ENCODE data around the gene PCGF5. TPM values are rescaled to one million over a fixed set of nuclear protein-coding genes. Genes with fewer than 3 reads are reported as not detected.
"Not testable (repeated sequence)": the region's sequence is repeated elsewhere in the genome, so short reads cannot be mapped to it uniquely, and the experiment has no call there.

PCGF5 gene
- polyA plus RNA-seq, 1 of the 3 experiments (the other 2 are of a cell fraction) = 14.5 TPM

DNA sequence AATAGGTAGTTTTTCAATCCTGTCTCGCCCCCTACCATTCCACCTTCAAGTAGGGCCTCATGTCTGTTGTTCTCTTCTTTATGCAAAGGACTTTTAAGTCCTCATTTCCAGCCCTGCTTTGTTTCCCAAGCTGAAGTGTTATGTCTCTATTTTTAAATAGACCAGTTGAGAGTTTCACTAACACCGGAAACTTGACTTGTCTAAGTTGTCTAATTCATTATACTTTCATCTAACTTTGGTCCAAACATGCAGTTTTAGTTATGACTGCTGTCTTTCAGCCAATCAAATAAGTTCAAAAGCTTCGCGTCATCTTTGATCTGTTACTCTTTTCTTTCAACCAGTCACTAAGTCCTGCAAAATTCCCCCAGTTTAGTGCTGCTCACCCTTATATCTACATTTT, 32.8 kb downstream of the PCGF5 start:
- no peak for TF ChIP-seq EZH2phosphoT487 (IDR thresholded peaks at IDR 0.05; ENCODE audit: borderline replicate concordance, low read depth)
- no peak for TF ChIP-seq RFX5 (IDR thresholded peaks at IDR 0.05; ENCODE audit: low read length)
- TF ChIP-seq, protein P1, sequence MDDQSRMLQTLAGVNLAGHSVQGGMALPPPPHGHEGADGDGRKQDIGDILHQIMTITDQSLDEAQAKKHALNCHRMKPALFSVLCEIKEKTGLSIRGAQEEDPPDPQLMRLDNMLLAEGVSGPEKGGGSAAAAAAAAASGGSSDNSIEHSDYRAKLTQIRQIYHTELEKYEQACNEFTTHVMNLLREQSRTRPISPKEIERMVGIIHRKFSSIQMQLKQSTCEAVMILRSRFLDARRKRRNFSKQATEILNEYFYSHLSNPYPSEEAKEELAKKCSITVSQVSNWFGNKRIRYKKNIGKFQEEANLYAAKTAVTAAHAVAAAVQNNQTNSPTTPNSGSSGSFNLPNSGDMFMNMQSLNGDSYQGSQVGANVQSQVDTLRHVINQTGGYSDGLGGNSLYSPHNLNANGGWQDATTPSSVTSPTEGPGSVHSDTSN (IDR thresholded peaks at IDR 0.05) = no peak
- TF ChIP-seq CHD2 (IDR thresholded peaks at IDR 0.05; ENCODE audit: low read length, partially characterized antibody) = no peak
- TF ChIP-seq, protein P2, sequence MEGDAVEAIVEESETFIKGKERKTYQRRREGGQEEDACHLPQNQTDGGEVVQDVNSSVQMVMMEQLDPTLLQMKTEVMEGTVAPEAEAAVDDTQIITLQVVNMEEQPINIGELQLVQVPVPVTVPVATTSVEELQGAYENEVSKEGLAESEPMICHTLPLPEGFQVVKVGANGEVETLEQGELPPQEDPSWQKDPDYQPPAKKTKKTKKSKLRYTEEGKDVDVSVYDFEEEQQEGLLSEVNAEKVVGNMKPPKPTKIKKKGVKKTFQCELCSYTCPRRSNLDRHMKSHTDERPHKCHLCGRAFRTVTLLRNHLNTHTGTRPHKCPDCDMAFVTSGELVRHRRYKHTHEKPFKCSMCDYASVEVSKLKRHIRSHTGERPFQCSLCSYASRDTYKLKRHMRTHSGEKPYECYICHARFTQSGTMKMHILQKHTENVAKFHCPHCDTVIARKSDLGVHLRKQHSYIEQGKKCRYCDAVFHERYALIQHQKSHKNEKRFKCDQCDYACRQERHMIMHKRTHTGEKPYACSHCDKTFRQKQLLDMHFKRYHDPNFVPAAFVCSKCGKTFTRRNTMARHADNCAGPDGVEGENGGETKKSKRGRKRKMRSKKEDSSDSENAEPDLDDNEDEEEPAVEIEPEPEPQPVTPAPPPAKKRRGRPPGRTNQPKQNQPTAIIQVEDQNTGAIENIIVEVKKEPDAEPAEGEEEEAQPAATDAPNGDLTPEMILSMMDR (IDR thresholded peaks at IDR 0.05) = no peak
- no peak for TF ChIP-seq SIN3A (IDR thresholded peaks at IDR 0.05; ENCODE audit: borderline replicate concordance, low read depth, low read length)
- TF ChIP-seq MEF2A (IDR thresholded peaks at IDR 0.05; ENCODE audit: borderline replicate concordance, low read depth) = no peak
- TF ChIP-seq NRF1 (IDR thresholded peaks at IDR 0.05; ENCODE audit: low read depth, low read length) = no peak
- no peak for TF ChIP-seq FOXJ3 (CRISPR knock-in tag; IDR thresholded peaks at IDR 0.05)
- TF ChIP-seq RXRA (IDR thresholded peaks at IDR 0.05; ENCODE audit: borderline replicate concordance, low read depth) = no peak
- no peak for TF ChIP-seq TCF12 (IDR thresholded peaks at IDR 0.05)
- peaks cover 3 to 9% of the 10 kb centered on the region in 2 experiments; a peak in 2 of 4 replicates for H3K4me1 ChIP-seq (ENCODE audit: control insufficient read depth in 1 of 2, insufficient read depth in 2 of 2, low read depth in 1 of 2, low read length in 1 of 2)
- H3K9me3 ChIP-seq = no peaks in the 10 kb centered on the region; the same call in 1 of the 2 replicates
- ChIA-PET CTCF (interaction anchor here (1.8 to 6.6 kb wide), 7 partner anchors 163 to 381 kb away, joined by 5 to 124 read pairs (median 9); partner anchors contain the start of gene RPP30), POLR2A (no interaction called here)
- no peak overlapping the region for H3K27ac ChIP-seq (ENCODE audit: low read depth in 2 of 2, low read length in 1 of 2)
- no peaks in the 10 kb centered on the region for H3K27me3 ChIP-seq (ENCODE audit: insufficient read depth)
- 95% methylated on average over 4 of the region's 4 CpGs for WGBS (ENCODE audit: low lambda C conversion rate)
- no peak for DNase-seq
- H3F3A ChIP-seq (replicated peaks; ENCODE audit: insufficient read depth) = no peaks in the 10 kb centered on the region
- peaks cover 46 to 73% of the 10 kb centered on the region in 2 experiments for H3K36me3 ChIP-seq (replicated peaks in 1 of 2; ENCODE audit: control insufficient read depth in 1 of 2, insufficient read depth in 2 of 2, low read length in 1 of 2)
- H3K9ac ChIP-seq = no peak overlapping the region
- no peaks in the 10 kb centered on the region for H3K9me2 ChIP-seq
- no peak overlapping the region for H3K4me2 ChIP-seq
- no peak overlapping the region for H3K4me3 ChIP-seq (ENCODE audit: low read depth in 2 of 2, low read length in 1 of 2)
- no peaks in the 10 kb centered on the region for H4K20me1 ChIP-seq (ENCODE audit: insufficient read depth)
- H3K79me2 ChIP-seq (ENCODE audit: insufficient read depth) = no peaks in the 10 kb centered on the region
- H2AFZ ChIP-seq (ENCODE audit: low read depth) = no peak overlapping the region

DNA sequence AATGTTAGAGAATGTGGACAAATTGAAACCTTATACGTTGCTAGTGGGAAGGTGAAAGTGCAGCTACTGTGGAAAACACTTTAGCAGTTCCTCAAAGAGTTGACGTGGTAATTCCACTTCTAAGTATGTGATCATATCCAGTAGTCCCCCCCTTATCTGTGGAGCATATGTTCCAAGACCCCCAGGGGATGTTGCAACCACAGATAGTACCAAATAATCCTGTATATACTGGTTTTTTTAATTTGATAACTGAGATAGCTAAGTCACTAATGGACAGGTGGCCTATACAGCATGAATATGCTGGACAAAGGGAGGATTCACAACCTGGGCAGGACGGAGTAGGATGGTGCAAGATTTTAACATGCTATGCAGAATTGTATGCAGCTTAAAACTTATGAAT, 36.8 kb downstream of the PCGF5 start:
- 91% methylated on average over 3 of the region's 3 CpGs for WGBS (ENCODE audit: low lambda C conversion rate)
- Histone ChIP-seq H4K20me1 (ENCODE audit: insufficient read depth) (no peaks in the 10 kb centered on the region), H3K4me2 (no peak overlapping the region), H3K27me3 (ENCODE audit: insufficient read depth) (no peaks in the 10 kb centered on the region), H3K9ac (no peak overlapping the region), H3K4me1 (ENCODE audit: control insufficient read depth in 1 of 2, insufficient read depth in 2 of 2, low read depth in 1 of 2, low read length in 1 of 2) (no peaks in the 10 kb centered on the region; a peak in 1 of 4 replicates), H3K9me3 (no peaks in the 10 kb centered on the region; the same call in 1 of the 2 replicates), H3F3A (replicated peaks; ENCODE audit: insufficient read depth) (no peaks in the 10 kb centered on the region), H3K36me3 (replicated peaks in 1 of 2; ENCODE audit: control insufficient read depth in 1 of 2, insufficient read depth in 2 of 2, low read length in 1 of 2) (peaks cover 39 to 66% of the 10 kb centered on the region in 2 experiments), H3K9me2 (no peaks in the 10 kb centered on the region), H2AFZ (ENCODE audit: low read depth) (no peak overlapping the region), H3K79me2 (ENCODE audit: insufficient read depth) (no peaks in the 10 kb centered on the region), H3K27ac (ENCODE audit: low read depth in 2 of 2, low read length in 1 of 2) (no peak overlapping the region), H3K4me3 (ENCODE audit: low read depth in 2 of 2, low read length in 1 of 2) (no peak overlapping the region)
- ChIA-PET CTCF (interaction anchor here (0.9 to 4.0 kb wide), 5 partner anchors 15 to 346 kb away, joined by 3 to 20 read pairs (median 3); partner anchors contain the start of gene ANKRD1), POLR2A (no interaction called here)
- peak; percentile 22 for DNase-seq
- TF ChIP-seq RCOR1 (IDR thresholded peaks at IDR 0.05; ENCODE audit: low read length) (peak; percentile 84; the same call in 1 of the 2 replicates), GATA2 (CRISPR knock-in tag; IDR thresholded peaks at IDR 0.05) (peak; percentile 88), TAF1 (IDR thresholded peaks at IDR 0.05; ENCODE audit: borderline replicate concordance, low read depth, low read length) (no peak), FOXJ3 (CRISPR knock-in tag; IDR thresholded peaks at IDR 0.05) (0 out of 2 replicates have a peak, but pooled peaks have one; percentile 25), ELF1 (IDR thresholded peaks at IDR 0.05) (no peak), EP300 (IDR thresholded peaks at IDR 0.05; ENCODE audit: borderline replicate concordance in 1 of 2, low read depth in 1 of 2, low read length in 1 of 2) (peak in 1 of 2 experiments; percentile 90; a peak in 2 of 4 replicates), CHD2 (IDR thresholded peaks at IDR 0.05; ENCODE audit: low read length, partially characterized antibody) (peak; percentile 51)

DNA sequence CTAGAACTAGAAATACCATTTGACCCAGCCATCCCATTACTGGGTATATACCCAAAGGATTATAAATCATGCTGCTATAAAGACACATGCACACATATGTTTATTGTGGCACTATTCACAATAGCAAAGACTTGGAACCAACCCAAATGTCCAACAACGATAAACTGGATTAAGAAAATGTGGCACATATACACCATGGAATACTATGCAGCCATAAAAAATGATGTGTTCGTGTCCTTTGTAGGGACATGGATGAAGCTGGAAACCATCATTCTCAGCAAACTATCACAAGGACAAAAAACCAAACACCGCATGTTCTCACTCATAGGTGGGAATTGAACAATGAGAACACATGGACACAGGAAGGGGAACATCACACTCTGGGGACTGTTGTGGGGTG, 40.0 kb downstream of the PCGF5 start:
- H3K79me2 ChIP-seq (ENCODE audit: insufficient read depth); H3F3A ChIP-seq (replicated peaks; ENCODE audit: insufficient read depth); H2AFZ ChIP-seq (ENCODE audit: low read depth); DNase-seq; H3K9me3 ChIP-seq; H3K9me2 ChIP-seq; H3K27ac ChIP-seq (ENCODE audit: low read depth in 2 of 2, low read length in 1 of 2); H3K27me3 ChIP-seq (ENCODE audit: insufficient read depth); H3K4me2 ChIP-seq; POLR2A ChIA-PET; H3K4me3 ChIP-seq (ENCODE audit: low read depth in 2 of 2, low read length in 1 of 2); H3K9ac ChIP-seq; H3K4me1 ChIP-seq (ENCODE audit: control insufficient read depth in 1 of 2, insufficient read depth in 2 of 2, low read depth in 1 of 2, low read length in 1 of 2); H4K20me1 ChIP-seq (ENCODE audit: insufficient read depth): not testable (repeated sequence)
- peaks cover 23 to 63% of the 10 kb centered on the region in 2 experiments for H3K36me3 ChIP-seq (replicated peaks in 1 of 2; ENCODE audit: control insufficient read depth in 1 of 2, insufficient read depth in 2 of 2, low read length in 1 of 2)
- 83% methylated on average over 3 of the region's 3 CpGs for WGBS (ENCODE audit: low lambda C conversion rate)
- CTCF ChIA-PET = interaction anchor here (0.8 to 1.7 kb wide), 4 partner anchors 9 to 253 kb away, joined by 3 to 9 read pairs (median 4); no protein-coding TSS in a partner anchor
